HepG2 (cell line): ENCODE data around the gene TAF1A. TPM values are rescaled to one million over a fixed set of nuclear protein-coding genes. Genes with fewer than 3 reads are reported as not detected.

Source experiments
- ARHGAP35 ChIP-seq: sonication (generic); formaldehyde crosslinking; IDR thresholded peaks from 2 replicates; pipeline ENCODE4 v1.9.0; 2022; ENCODE audit warnings: mild to moderate bottlenecking, inconsistent platforms, moderate library complexity, missing genetic modification reagents, borderline replicate concordance
- ATM ChIP-seq: fragments of 450-650 bp; IDR thresholded peaks from 2 replicates; pipeline ENCODE4 v1.7.1; 2017; ENCODE audit warnings: mild to moderate bottlenecking, borderline replicate concordance
- ETS1 ChIP-seq: sonication (generic); formaldehyde crosslinking; IDR thresholded peaks from 2 replicates; pipeline ENCODE4 v1.4.0; 2020; ENCODE audit warnings: missing genetic modification reagents
- GABPB1 ChIP-seq: IDR thresholded peaks from 2 replicates; pipeline ENCODE4 v1.6.1; 2016; ENCODE audit warnings: mild to moderate bottlenecking, missing genetic modification reagents, moderate library complexity, missing compliant biosample characterization
- HIC2 ChIP-seq: sonication (generic); formaldehyde crosslinking; IDR thresholded peaks from 2 replicates; pipeline ENCODE4 v1.9.0; 2022; ENCODE audit warnings: low read depth, missing genetic modification reagents
- HMG20B ChIP-seq: conservative IDR thresholded peaks from 2 replicates; pipeline ENCODE4 v1.6.1; 2016; ENCODE audit warnings: missing genetic modification reagents, missing compliant biosample characterization
- MAFF ChIP-seq: IDR thresholded peaks from 2 replicates; pipeline ENCODE4 v1.6.1; 2011; ENCODE audit warnings: low read depth, low read length, improper control_type of control experiment
- PREB ChIP-seq: sonication (generic); formaldehyde crosslinking; IDR thresholded peaks from 2 replicates; pipeline ENCODE4 v1.4.0; 2020; ENCODE audit warnings: missing genetic modification reagents
- RAD21 ChIP-seq: fragments of 450-650 bp; formaldehyde crosslinking; IDR thresholded peaks from 2 replicates; pipeline ENCODE4 v1.5.0; 2020; ENCODE audit warnings: mild to moderate bottlenecking
- RBFOX2 ChIP-seq: fragments of 200-400 bp; formaldehyde crosslinking; IDR thresholded peaks from 2 replicates; pipeline ENCODE4 v1.6.1; 2017; ENCODE audit warnings: low read depth, mild to moderate bottlenecking, low read length
- TARDBP ChIP-seq: sonication (generic); formaldehyde crosslinking; IDR thresholded peaks from 2 replicates; pipeline ENCODE4 v1.8.0; 2022; ENCODE audit warnings: mild to moderate bottlenecking, missing genetic modification reagents
- TEAD2 ChIP-seq: sonication (generic); formaldehyde crosslinking; IDR thresholded peaks from 2 replicates; pipeline ENCODE4 v1.9.0; 2021; ENCODE audit warnings: missing genetic modification reagents
- TSC22D2 ChIP-seq: sonication (generic); formaldehyde crosslinking; IDR thresholded peaks from 2 replicates; pipeline ENCODE4 v1.5.1; 2020; ENCODE audit warnings: missing genetic modification reagents, mild to moderate bottlenecking, borderline replicate concordance
- XBP1 ChIP-seq: sonication (generic); formaldehyde crosslinking; IDR thresholded peaks from 2 replicates; pipeline ENCODE4 v1.5.0; 2020; ENCODE audit warnings: missing genetic modification reagents
- ZNF160 ChIP-seq: sonication (generic); formaldehyde crosslinking; IDR thresholded peaks from 2 replicates; pipeline ENCODE4 v1.8.0; 2022; ENCODE audit warnings: mild to moderate bottlenecking, inconsistent platforms, missing genetic modification reagents
- ZNF317 ChIP-seq: sonication (generic); formaldehyde crosslinking; IDR thresholded peaks from 2 replicates; pipeline ENCODE4 v1.5.0; 2020; ENCODE audit warnings: mild to moderate bottlenecking, missing genetic modification reagents
- ZNF501 ChIP-seq: sonication (generic); formaldehyde crosslinking; IDR thresholded peaks from 2 replicates; pipeline ENCODE4 v1.5.1; 2020; ENCODE audit warnings: mild to moderate bottlenecking, moderate library complexity, missing genetic modification reagents
- ZNF550 ChIP-seq: sonication (generic); formaldehyde crosslinking; IDR thresholded peaks from 2 replicates; pipeline ENCODE4 v1.4.0; 2020; ENCODE audit warnings: mild to moderate bottlenecking, missing genetic modification reagents, borderline replicate concordance
- ZNF556 ChIP-seq: sonication (generic); formaldehyde crosslinking; IDR thresholded peaks from 2 replicates; pipeline ENCODE4 v1.4.0; 2020; ENCODE audit warnings: mild to moderate bottlenecking, missing genetic modification reagents, borderline replicate concordance
- ZNF678 ChIP-seq: sonication (generic); formaldehyde crosslinking; IDR thresholded peaks from 2 replicates; pipeline ENCODE4 v1.4.0; 2020; ENCODE audit warnings: mild to moderate bottlenecking, missing genetic modification reagents
- polyA plus RNA-seq, 8 experiments: library from polyadenylated mRNA; depleted of rRNA in 3 of 8; stranded (reverse) in 7 of 8; unstranded in 1 of 8; fragments of >200 nt; fragmentation: Illumina TruSeq in 4 of 8; extraction: Trizol in 4 of 8; gene quantifications; 2 replicates each; pipeline versions ENCODE4 v1.2.1 to v1.2.3, GENCODE V29; 2011 to 2016; ENCODE audit warnings: low read depth in 4 of 8, missing spikeins in 1 of 8, mixed read lengths in 1 of 8; ENCODE audit not compliant: insufficient read depth in 1 of 8
- total RNA-seq, 5 experiments: library from RNA; depleted of rRNA; stranded (reverse); fragments of >200 nt; fragmentation: Illumina TruSeq; extraction: Trizol; gene quantifications; 2 replicates each; pipeline ENCODE4 v1.2.3, GENCODE V29; 2016; ENCODE audit warnings: low read depth in 1 of 5

The TAF1A gene
- total and polyA plus RNA-seq, 2 of the 13 experiments (the other 11 are each of a cell fraction or from before 2014, with no cell fraction given): 3.3 to 10.7 TPM

GRCh38 chr1:222618001-222618879, 28.5 kb upstream of the TAF1A start, which contains the start of gene MIA3 (continued):
- TF ChIP-seq PREB (0 out of 2 replicates have a peak, but pooled peaks have one; percentile 62), MAFF (no peak), TSC22D2 (CRISPR knock-in tag) (no peak), ZNF501 (CRISPR knock-in tag) (no peak), ETS1 (CRISPR knock-in tag) (peak; percentile 66; the same call in 1 of the 2 replicates), RBFOX2 (peak; percentile 82), ARHGAP35 (CRISPR knock-in tag) (no peak), ZNF317 (no peak), ZNF160 (CRISPR knock-in tag) (0 out of 2 replicates have a peak, but pooled peaks have one; percentile 33), ZNF678 (no peak), TARDBP (CRISPR knock-in tag) (no peak), ZNF556 (no peak; the same call in 1 of the 2 replicates), ATM (no peak), XBP1 (no peak), HIC2 (CRISPR knock-in tag) (no peak), GABPB1 (CRISPR knock-in tag) (peak; percentile 45; the same call in 1 of the 2 replicates), RAD21 (CRISPR knock-in tag) (0 out of 2 replicates have a peak, but pooled peaks have one; percentile 9), ZNF550 (no peak), HMG20B (CRISPR knock-in tag) (no peak), TEAD2 (CRISPR knock-in tag) (no peak)
